Activated CD8-positive, alpha-beta T cell treated with anti-CD3 and anti-CD28 coated beads for 36 hours (primary cell): Measurements from ENCODE around the gene ANKRD36B. TPM values are rescaled to one million over a fixed set of nuclear protein-coding genes. Genes with fewer than 3 reads are reported as not detected.
"Not testable (repeated sequence)": the region's sequence is repeated elsewhere in the genome, so short reads cannot be mapped to it uniquely, and the experiment has no call there.

Experiments used
- ATAC-seq: fragments of 200-7000 bp; cut with Tn5 transposase; one replicate; pipeline ENCODE4 v1.10.0; 2021; ENCODE audit warnings: mild to moderate bottlenecking, moderate library complexity
- CTCF ChIA-PET: fragments of 350-600 bp; sonication (Branson Sonifier 250); formaldehyde crosslinking; loops from one replicate; lab custom pipeline; 2021; ENCODE audit warnings: antibody characterized with exemption; lab: Charles Lee
- POLR2A ChIA-PET: fragments of 350-600 bp; sonication (Branson Sonifier 250); formaldehyde crosslinking; loops from one replicate; lab custom pipeline; 2021; ENCODE audit warnings: antibody characterized with exemption; lab: Charles Lee
- DNase-seq: peaks from one replicate; pipeline ENCODE4 v3.0.0-alpha.2; 2020
- H3K27ac Mint-ChIP-seq: one replicate; pipeline ENCODE4 v1.8.0; 2021; ENCODE audit warnings: mild to moderate bottlenecking, mixed read lengths
- H3K27me3 Mint-ChIP-seq: one replicate; pipeline ENCODE4 v1.8.0; 2021; ENCODE audit warnings: mixed read lengths
- H3K36me3 Mint-ChIP-seq: one replicate; pipeline ENCODE4 v1.8.0; 2021; ENCODE audit warnings: low read depth, mixed read lengths
- H3K4me1 Mint-ChIP-seq: one replicate; pipeline ENCODE4 v1.8.0; 2021; ENCODE audit warnings: low read depth, mixed read lengths
- H3K4me3 Mint-ChIP-seq: one replicate; pipeline ENCODE4 v1.8.0; 2021; ENCODE audit warnings: mild to moderate bottlenecking, moderate library complexity, mixed read lengths
- H3K9me3 Mint-ChIP-seq: one replicate; pipeline ENCODE4 v1.8.0; 2021; ENCODE audit warnings: mixed read lengths
- intact Hi-C: fragments of 100-400 bp; cut with micrococcal nuclease; formaldehyde crosslinking; loops from one replicate; pipeline ENCODE4 v1.10.0; 2022
- total RNA-seq, 2 experiments: library from RNA; stranded (reverse); gene quantifications; one replicate each; pipeline ENCODE4 v1.2.3, GENCODE V29; 2021
- TF ChIP-seq, protein P1 (sequence below): fragments of 200-600 bp; IDR thresholded peaks from one replicate; pipeline ENCODE4 v1.8.0; 2022; ENCODE audit warnings: antibody characterized with exemption, mild to moderate bottlenecking

The ANKRD36B gene
- total RNA-seq, 2 experiments from 2014 or later: 23.6 to 31.3 TPM

DNA sequence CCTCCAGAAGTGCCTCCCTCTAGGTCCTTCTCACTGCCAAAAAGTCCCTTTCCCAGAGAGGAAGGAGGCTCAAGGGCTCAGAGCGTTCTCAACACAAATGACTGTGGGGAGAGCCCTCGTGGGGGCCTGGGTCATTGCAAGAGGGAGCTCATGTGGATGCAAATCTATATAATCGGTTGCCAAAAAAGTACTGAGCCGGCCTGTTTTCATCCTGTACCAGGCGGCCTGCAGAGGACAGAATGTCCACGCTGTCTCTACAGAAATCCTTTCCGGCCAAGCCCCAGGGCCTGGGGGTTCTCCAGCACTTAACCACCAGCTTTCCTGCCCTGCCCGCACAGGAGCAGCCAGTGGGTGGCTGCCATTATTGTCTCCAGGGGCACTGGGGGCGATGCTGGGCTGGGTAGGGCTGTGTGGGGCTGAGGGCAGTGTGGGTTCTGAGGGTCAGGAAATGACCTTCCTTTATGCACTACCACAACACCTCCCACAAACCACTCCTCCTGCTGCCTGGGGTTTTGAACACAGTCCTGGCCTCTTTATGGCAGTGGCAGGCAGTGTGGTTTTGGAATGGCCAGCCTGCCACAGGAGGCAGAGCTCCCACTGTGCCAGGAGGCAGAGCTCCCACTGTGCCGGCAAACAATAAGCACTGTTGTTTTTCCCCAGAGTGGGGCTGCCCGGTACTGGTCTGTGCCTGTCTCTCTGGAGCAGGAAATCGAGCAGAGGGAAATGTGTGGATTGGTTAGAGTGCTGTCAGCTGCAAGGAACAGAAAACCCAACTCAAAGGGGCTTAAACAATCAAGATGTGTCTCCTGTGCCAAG is 16.1 kb upstream of the ANKRD36B start:
- POLR2A ChIA-PET, H3K36me3 Mint-ChIP-seq, H3K4me3 Mint-ChIP-seq, intact Hi-C loops, H3K9me3 Mint-ChIP-seq, H3K27ac Mint-ChIP-seq, H3K27me3 Mint-ChIP-seq, H3K4me1 Mint-ChIP-seq, DNase-seq, CTCF ChIA-PET, ATAC-seq: not testable (repeated sequence)

DNA sequence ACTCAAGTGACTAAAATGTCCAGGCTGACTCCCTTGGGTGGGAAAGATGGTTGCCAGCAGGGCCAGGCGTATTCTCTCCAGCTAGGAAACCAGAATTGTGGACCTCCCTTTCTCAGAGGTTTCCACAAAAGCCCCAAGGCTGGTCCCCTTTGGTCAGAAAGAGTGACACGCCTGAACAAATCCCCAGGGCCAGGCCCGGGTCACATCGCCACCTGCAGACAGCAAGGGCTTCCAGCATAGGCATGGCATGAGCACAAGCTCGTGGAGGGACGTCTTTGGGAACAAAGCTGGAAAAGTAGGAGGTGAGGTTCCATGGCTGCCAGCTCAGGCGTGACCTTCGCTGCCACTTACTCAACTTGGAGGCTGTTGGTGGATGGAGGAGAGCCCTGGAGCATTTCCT is 15.4 kb upstream of the ANKRD36B start:
- POLR2A ChIA-PET, ATAC-seq, H3K27me3 Mint-ChIP-seq: not testable (repeated sequence)

DNA sequence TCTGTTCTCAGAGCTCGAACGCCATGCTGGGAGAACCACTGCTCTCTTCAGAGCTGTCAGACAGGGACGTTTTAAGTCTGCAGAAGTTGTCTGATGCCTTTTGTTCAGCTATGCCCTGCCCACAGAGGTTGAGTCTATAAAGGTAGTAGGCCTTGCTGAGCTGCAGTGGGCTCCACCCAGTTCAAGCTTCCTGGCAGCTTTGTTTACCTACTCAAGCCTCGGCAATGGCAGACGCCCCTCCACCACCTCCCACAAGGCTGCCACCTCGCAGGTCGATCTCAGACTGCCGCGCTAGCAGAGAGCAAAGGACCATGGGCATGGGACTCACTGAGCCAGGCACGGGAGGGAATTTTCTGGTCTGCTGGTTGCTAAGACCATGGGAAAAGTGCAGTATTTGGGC is 11.9 kb upstream of the ANKRD36B start:
- POLR2A ChIA-PET, DNase-seq, H3K27ac Mint-ChIP-seq, H3K4me1 Mint-ChIP-seq, CTCF ChIA-PET, ATAC-seq, intact Hi-C loops, H3K4me3 Mint-ChIP-seq, H3K36me3 Mint-ChIP-seq, H3K9me3 Mint-ChIP-seq, H3K27me3 Mint-ChIP-seq: not testable (repeated sequence)

More for the DNA sequence above, 15.4 kb upstream of the ANKRD36B start:
- CTCF ChIA-PET, H3K36me3 Mint-ChIP-seq, H3K9me3 Mint-ChIP-seq, DNase-seq, H3K4me1 Mint-ChIP-seq, H3K4me3 Mint-ChIP-seq, intact Hi-C loops, H3K27ac Mint-ChIP-seq: not testable (repeated sequence)

DNA sequence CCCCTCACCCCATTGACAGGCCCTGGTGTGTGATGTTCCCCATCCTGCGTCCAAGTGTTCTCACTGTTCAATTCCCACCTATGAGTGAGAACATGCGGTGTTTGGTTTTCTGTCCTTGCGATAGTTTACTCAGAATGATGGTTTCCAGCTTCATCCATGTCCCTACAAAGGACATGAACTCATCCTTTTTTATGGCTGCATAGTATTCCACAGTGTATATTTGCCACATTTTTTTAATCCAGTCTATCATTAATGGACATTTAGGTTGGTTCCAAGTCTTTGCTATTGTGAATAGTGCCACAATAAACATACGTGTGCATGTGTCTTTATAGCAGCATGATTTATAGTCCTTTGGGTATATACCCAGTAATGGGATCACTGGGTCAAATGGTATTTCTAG is 6.5 kb upstream of the ANKRD36B start:
- CTCF ChIA-PET, H3K36me3 Mint-ChIP-seq, DNase-seq, POLR2A ChIA-PET, H3K9me3 Mint-ChIP-seq, H3K4me3 Mint-ChIP-seq, H3K4me1 Mint-ChIP-seq, H3K27ac Mint-ChIP-seq, ATAC-seq, intact Hi-C loops, H3K27me3 Mint-ChIP-seq: not testable (repeated sequence)

DNA sequence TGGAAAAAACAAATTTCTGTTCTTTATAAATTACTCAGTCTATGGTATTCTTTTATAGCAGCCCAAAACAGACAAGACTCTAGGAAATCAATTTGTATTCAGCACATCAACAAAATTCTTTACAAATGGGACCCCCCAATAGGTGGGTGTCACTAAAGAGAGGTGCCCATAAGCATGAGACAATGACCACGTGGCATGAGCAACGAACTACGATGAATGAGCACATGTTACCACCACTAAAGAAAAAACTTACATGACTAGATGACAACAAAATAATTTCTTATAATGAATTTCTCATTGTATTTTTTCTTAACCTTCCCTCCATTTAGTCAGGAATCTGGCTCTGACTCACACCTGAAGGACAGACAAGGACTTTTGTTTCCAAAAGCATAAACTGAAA is 3.8 kb upstream of the ANKRD36B start:
- DNase-seq, H3K36me3 Mint-ChIP-seq, POLR2A ChIA-PET, H3K4me1 Mint-ChIP-seq, CTCF ChIA-PET, H3K9me3 Mint-ChIP-seq, ATAC-seq, intact Hi-C loops, H3K27ac Mint-ChIP-seq, H3K4me3 Mint-ChIP-seq, H3K27me3 Mint-ChIP-seq: not testable (repeated sequence)

DNA sequence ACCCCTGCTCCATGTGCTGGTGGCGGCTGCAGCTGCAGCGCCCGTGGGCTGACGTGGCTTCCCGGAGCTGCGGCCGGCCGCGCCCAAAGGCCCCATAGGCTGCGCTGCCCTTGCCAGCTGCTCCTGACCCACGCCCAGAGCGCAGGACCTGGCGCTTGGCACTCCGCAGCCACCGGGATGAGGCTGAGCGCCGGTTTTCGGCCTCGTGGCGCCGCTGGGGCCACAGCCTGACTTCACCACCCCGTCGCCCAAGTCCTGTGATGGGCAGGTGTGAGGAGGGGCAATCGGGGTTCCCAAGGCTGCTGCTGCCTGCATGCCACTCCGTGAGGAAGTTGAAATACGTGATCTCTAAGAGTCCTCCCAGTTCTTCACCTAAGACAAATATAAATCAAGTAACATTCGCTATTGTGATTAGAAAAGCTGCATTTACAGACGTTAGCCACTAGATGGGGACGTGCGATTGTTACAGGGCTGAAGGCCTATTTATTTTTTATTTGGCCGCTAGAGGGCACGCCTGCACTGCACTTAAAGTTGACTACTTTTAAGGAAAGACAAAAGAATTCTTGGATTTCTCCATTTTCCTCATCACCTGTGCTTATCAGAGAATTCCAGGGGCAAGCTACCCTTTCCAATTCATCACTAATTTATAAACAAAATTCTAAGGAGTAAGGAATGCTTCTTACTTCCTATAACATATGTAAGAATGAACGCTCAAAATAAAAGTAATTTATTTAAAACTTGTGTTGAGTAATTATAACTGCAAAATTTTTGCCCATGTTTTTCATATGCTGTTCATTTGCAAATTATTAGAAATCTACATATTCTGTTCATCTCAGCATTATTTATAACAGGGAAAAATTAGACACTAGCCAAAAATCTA is 1.1 kb upstream of the ANKRD36B start:
- ChIA-PET CTCF (interaction anchor here (0.6 to 2.9 kb wide), 32 partner anchors 50 to 794 kb away, joined by 3 to 154 read pairs (median 4); partner anchors contain the start of genes ACTR1B, COX5B and ZAP70), POLR2A (interaction anchor here (0.7 to 2.5 kb wide), 7 partner anchors 55 to 123 kb away, joined by 3 to 14 read pairs (median 7); partner anchors contain the start of genes ACTR1B, COX5B and ZAP70)
- H3K9me3 Mint-ChIP-seq, H3K4me1 Mint-ChIP-seq, H3K36me3 Mint-ChIP-seq, H3K27me3 Mint-ChIP-seq: not testable (repeated sequence)
- Mint-ChIP-seq H3K4me3 (peak overlapping the region; percentile 75), H3K27ac (peak overlapping the region; percentile 85)
- TF ChIP-seq, protein P1, sequence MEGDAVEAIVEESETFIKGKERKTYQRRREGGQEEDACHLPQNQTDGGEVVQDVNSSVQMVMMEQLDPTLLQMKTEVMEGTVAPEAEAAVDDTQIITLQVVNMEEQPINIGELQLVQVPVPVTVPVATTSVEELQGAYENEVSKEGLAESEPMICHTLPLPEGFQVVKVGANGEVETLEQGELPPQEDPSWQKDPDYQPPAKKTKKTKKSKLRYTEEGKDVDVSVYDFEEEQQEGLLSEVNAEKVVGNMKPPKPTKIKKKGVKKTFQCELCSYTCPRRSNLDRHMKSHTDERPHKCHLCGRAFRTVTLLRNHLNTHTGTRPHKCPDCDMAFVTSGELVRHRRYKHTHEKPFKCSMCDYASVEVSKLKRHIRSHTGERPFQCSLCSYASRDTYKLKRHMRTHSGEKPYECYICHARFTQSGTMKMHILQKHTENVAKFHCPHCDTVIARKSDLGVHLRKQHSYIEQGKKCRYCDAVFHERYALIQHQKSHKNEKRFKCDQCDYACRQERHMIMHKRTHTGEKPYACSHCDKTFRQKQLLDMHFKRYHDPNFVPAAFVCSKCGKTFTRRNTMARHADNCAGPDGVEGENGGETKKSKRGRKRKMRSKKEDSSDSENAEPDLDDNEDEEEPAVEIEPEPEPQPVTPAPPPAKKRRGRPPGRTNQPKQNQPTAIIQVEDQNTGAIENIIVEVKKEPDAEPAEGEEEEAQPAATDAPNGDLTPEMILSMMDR: peak; percentile 98
- peak; percentile 87 for DNase-seq
- intact Hi-C loops: loop anchor here (1.0 kb wide), 1 partner anchor 107 kb away; no protein-coding TSS in a partner anchor
- ATAC-seq: peak; percentile 84

DNA sequence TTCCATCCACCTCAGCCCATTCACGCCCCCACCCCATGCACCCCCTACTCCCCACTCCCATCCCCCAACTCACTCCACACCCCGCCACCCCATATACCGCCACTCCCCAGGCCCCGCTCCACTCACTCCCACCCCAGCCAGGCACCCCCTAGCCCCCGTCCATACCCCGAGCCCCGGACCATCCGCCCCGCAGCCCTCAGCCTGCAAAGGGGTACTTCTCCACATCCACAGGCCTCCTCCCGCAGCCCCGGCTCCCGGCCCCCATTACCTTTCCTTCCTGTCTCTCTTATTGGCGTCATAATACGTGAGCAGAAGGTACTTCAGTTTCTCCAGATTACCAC is 450 bp downstream of the ANKRD36B start:
- H3K9me3 Mint-ChIP-seq, H3K27me3 Mint-ChIP-seq, DNase-seq, intact Hi-C loops, H3K36me3 Mint-ChIP-seq, ATAC-seq, H3K4me1 Mint-ChIP-seq: not testable (repeated sequence)
- CTCF ChIA-PET: interaction anchor here (2.9 kb wide), 2 partner anchors 109 to 120 kb away, joined by 16 to 154 read pairs; no protein-coding TSS in a partner anchor
- peak overlapping the region; percentile 93 for H3K4me3 Mint-ChIP-seq
- POLR2A ChIA-PET: interaction anchor here (1.0 kb wide), 1 partner anchor 109 kb away, joined by 3 read pairs; no protein-coding TSS in a partner anchor
- H3K27ac Mint-ChIP-seq: peak overlapping the region; percentile 94

DNA sequence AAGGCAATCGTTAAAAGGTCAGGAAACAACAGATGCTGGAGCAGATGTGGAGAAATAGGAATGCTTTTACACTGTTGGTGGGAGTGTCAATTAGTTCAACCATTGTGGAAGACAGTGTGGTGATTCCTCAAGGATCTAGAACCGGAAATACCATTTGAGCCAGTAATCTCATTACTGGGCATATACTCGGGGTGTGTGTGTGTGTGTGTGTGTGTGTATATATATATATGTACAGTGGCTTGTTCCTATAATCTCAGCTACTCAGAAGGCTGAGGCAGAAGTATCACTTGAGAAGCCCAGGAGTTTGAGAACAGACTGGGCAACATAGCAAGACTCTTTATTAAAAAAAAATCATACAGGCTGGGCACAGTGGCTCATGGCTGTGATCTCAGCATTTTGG is 24.0 kb downstream of the ANKRD36B start:
- DNase-seq, H3K27ac Mint-ChIP-seq, H3K4me3 Mint-ChIP-seq, H3K4me1 Mint-ChIP-seq, POLR2A ChIA-PET, ATAC-seq, H3K36me3 Mint-ChIP-seq, CTCF ChIA-PET, H3K27me3 Mint-ChIP-seq, H3K9me3 Mint-ChIP-seq, intact Hi-C loops: not testable (repeated sequence)

DNA sequence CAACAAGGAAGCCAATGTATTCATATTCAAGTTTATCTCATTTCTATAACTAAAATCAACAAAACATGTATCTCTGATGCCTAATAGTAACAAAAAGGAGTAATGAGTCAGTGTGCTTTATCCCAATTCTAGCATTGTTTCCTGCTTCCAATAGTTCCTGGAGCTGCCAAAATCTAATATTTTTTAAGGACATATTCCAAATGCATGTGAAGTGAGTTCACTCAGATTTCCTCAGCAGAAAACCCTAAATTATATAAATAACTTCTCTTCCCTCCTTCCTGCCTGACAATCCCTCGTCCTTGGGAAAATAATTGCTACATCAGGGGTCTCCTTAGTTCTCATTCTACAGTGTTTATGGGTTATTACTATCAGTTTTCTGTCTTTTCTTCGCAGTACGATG is 37.3 kb downstream of the ANKRD36B start:
- DNase-seq, H3K4me3 Mint-ChIP-seq, H3K4me1 Mint-ChIP-seq, CTCF ChIA-PET, ATAC-seq, H3K9me3 Mint-ChIP-seq, intact Hi-C loops, H3K27ac Mint-ChIP-seq, POLR2A ChIA-PET, H3K27me3 Mint-ChIP-seq: not testable (repeated sequence)
- H3K36me3 Mint-ChIP-seq: peaks cover 40% of the 10 kb centered on the region

DNA sequence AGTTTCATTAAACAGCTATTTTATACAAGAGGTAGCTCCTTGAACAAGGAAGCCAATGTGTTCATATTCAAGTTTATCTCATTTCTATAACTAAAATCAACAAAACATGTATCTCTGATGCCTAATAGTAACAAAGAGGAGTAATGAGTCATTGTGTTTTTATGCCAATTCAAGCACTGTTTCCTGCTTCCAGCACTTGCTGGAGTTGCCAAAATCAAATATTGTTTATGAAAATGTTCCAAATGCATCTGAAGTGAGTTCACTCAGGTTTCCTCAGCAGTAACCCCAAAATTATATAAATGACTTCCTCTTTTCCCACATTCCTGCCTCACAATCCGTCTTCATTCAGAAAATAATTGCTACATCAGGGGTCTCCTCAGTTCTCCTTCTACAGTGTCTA is 39.2 kb downstream of the ANKRD36B start:
- POLR2A ChIA-PET, H3K4me1 Mint-ChIP-seq, H3K4me3 Mint-ChIP-seq, intact Hi-C loops, H3K27me3 Mint-ChIP-seq, H3K27ac Mint-ChIP-seq, CTCF ChIA-PET, DNase-seq, ATAC-seq, H3K9me3 Mint-ChIP-seq: not testable (repeated sequence)
- H3K36me3 Mint-ChIP-seq: peaks cover 40% of the 10 kb centered on the region
